Left ventricle myocardium inferior (tissue), 1 donor: ENCODE data around the gene MEIS2. TPM values are rescaled to one million over a fixed set of nuclear protein-coding genes. Genes with fewer than 3 reads are reported as not detected.

ENCODE experiments used
- DNase-seq: peaks from one replicate; pipeline ENCODE4 v3.0.0-alpha.2; 2020
- H3K27ac ChIP-seq: fragments of 200-600 bp; replicated peaks from 2 replicates; pipeline ENCODE4 v1.8.0; 2021
- H3K27me3 ChIP-seq: fragments of 200-600 bp; 2 replicates; pipeline ENCODE4 v1.8.0; 2021; ENCODE audit warnings: low read depth
- H3K36me3 ChIP-seq: fragments of 200-600 bp; 2 replicates; pipeline ENCODE4 v1.8.0; 2021
- H3K4me1 ChIP-seq: fragments of 200-600 bp; 2 replicates; pipeline ENCODE4 v1.8.0; 2021
- H3K4me3 ChIP-seq: fragments of 200-600 bp; 2 replicates; pipeline ENCODE4 v1.8.0; 2021; ENCODE audit warnings: mild to moderate bottlenecking, moderate library complexity
- H3K9me3 ChIP-seq: fragments of 200-600 bp; replicated peaks from 2 replicates; pipeline ENCODE4 v1.8.0; 2021
- CTCF ChIP-seq: fragments of 200-600 bp; IDR thresholded peaks from 2 replicates; pipeline ENCODE4 v1.8.0; 2021; ENCODE audit warnings: antibody characterized with exemption, mild to moderate bottlenecking, borderline replicate concordance
- intact Hi-C: fragments of 100-400 bp; cut with micrococcal nuclease; formaldehyde crosslinking; loops from one replicate; pipeline ENCODE4 v1.11.0; 2022
- total RNA-seq: library from RNA; stranded (reverse); fragmentation: NEBNext Ultra II Directional; extraction: Animal tissue kit (Norgen Biotek cat#: 25700); gene quantifications from one replicate; pipeline ENCODE4 v1.2.1, GENCODE V29; 2021
- donor health status: DM: no; HTN: yes; CAD: no; lungs with severe emphysema.

MEIS2 gene
- total RNA-seq, 1 donor from 2014 or later, result 36.0 TPM

- H3K4me1 ChIP-seq, result peaks cover 23% of the 10 kb centered on the region
- no peaks in the 10 kb centered on the region for H3K9me3 ChIP-seq
- no peaks in the 10 kb centered on the region for H3K36me3 ChIP-seq
- TF ChIP-seq CTCF, result no peak
- H3K4me3 ChIP-seq, result peak overlapping the region; percentile 56
- H3K27me3 ChIP-seq, result peaks cover 44% of the 10 kb centered on the region
- intact Hi-C loops, result no loop called here
- H3K27ac ChIP-seq, result no peak overlapping the region
- no peak for DNase-seq
Observed at GRCh38 chr15:36878684-36879262, 221.6 kb downstream of the MEIS2 start.

- intact Hi-C loops, result no loop called here
Observed at GRCh38 chr15:36877796-36878683, 222.3 kb downstream of the MEIS2 start.

GRCh38 chr15:36877294-36877693 lies 223.1 kb downstream of the MEIS2 start:
- Histone ChIP-seq H3K27me3 (peaks cover 30% of the 10 kb centered on the region), H3K27ac (no peak overlapping the region)
- intact Hi-C loops, result no loop called here

More at GRCh38 chr15:36877796-36878683, 222.3 kb downstream of the MEIS2 start:
- H3K27me3 ChIP-seq, result peaks cover 37% of the 10 kb centered on the region
- no peak for TF ChIP-seq CTCF
- DNase-seq, result no peak
- no peaks in the 10 kb centered on the region for H3K9me3 ChIP-seq
- peak overlapping the region; percentile 56 for H3K4me3 ChIP-seq
- peak overlapping the region; percentile 3 for H3K27ac ChIP-seq
- H3K4me1 ChIP-seq, result peaks cover 15% of the 10 kb centered on the region
- H3K36me3 ChIP-seq, result no peaks in the 10 kb centered on the region

GRCh38 chr15:36875740-36876334 lies 224.5 kb downstream of the MEIS2 start:
- intact Hi-C loops, result no loop called here
- H3K27me3 ChIP-seq, result peaks cover 15% of the 10 kb centered on the region
- H3K4me1 ChIP-seq, result peaks cover 9% of the 10 kb centered on the region
- no peak for DNase-seq
- H3K4me3 ChIP-seq, result no peak overlapping the region
- no peaks in the 10 kb centered on the region for H3K36me3 ChIP-seq
- no peak overlapping the region for H3K27ac ChIP-seq
- no peaks in the 10 kb centered on the region for H3K9me3 ChIP-seq
- no peak for TF ChIP-seq CTCF

More at GRCh38 chr15:36877294-36877693, 223.1 kb downstream of the MEIS2 start:
- no peak for DNase-seq
- no peaks in the 10 kb centered on the region for H3K9me3 ChIP-seq
- peaks cover 9% of the 10 kb centered on the region for H3K4me1 ChIP-seq
- H3K36me3 ChIP-seq, result no peaks in the 10 kb centered on the region
- no peak overlapping the region for H3K4me3 ChIP-seq
- no peak for TF ChIP-seq CTCF

- H3K4me3 ChIP-seq, result no peak overlapping the region
- peaks cover 6% of the 10 kb centered on the region for H3K27me3 ChIP-seq
- peaks cover 3% of the 10 kb centered on the region for H3K4me1 ChIP-seq
- no peaks in the 10 kb centered on the region for H3K36me3 ChIP-seq
- H3K9me3 ChIP-seq, result no peaks in the 10 kb centered on the region
- DNase-seq, result no peak
- intact Hi-C loops, result no loop called here
- no peak for TF ChIP-seq CTCF
- no peak overlapping the region for H3K27ac ChIP-seq
Observed at GRCh38 chr15:36874930-36875329, 225.4 kb downstream of the MEIS2 start.
